ENCODE measurements around the gene ZIC1.

ZIC1 gene

DNA sequence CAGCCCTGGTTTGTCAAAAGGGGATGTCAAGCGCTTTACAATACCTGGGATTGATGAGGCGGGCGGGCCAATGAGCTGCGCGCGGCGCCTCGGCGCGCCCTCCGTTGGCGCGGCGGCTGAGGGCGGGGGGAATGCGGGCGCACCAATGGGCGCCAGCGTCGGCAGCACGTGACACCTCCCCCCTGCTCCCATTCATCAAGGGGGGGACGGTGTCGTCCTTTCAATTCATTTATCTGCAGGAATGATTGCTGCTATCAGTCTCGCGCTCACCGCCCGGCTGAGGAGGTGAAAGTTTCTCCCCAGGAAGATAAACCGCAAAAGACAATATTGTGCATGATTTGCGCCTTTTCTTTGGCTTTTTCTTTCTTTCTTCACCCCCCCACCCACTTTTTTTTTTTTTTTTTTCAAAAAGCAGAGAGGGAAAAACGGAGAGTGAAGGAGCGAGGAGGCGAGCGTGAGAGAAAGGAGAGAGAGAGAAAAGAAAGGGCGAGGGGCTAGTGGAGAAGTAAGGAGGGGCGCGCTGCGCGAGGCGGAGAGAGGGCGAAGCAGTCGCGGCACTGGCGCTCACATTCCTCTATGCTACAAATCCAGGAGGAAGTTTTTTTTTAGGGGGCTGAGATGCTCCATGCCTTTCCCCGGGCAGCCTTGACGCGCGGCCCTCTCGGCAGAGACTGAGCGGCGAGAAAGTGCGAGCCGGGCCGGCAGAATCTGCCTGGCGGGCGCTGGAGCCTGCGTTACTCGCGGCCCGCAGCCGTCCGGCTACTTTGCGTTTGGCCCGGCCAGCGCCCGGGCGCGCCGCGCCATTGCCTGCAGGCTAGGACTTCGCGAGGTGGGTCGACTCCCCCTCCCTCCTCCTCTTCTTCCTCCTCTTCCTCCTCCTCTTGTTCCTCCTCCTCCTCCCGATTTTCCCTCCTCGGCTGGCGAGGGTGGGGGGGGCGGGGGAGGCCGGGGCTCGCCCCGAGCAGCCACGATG, at the start of gene ZIC1:
TSS of gene ZIC1 (plus strand) at position 223 of the 973 bp plus-strand sequence. CDS start at position 971, 748 bp downstream.
- no peak for DNase-seq (ENCODE audit: low read depth in 3 of 3, low spot score in 1 of 3)

DNA sequence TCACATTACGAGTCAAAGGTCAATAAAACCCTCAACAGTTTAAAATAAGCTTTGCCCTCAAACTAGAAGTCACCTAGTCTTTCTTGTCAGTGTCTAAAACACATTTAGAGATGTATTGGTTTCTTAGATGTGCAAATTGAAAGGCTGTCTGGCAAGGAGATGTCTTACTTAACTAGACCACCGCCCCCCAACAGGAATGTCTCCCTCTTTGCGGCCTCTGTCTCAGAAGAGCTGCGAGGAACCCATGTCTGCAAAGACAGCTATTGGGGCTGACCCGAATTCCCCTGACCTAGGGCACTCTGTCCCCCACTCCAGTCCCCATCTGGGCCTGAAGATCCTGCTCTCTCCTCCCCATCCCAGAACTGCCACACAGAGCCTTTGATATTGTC, 49.1 kb upstream of the ZIC1 start:
- no peak for DNase-seq (ENCODE audit: low read depth in 3 of 3, low spot score in 1 of 3)

DNA sequence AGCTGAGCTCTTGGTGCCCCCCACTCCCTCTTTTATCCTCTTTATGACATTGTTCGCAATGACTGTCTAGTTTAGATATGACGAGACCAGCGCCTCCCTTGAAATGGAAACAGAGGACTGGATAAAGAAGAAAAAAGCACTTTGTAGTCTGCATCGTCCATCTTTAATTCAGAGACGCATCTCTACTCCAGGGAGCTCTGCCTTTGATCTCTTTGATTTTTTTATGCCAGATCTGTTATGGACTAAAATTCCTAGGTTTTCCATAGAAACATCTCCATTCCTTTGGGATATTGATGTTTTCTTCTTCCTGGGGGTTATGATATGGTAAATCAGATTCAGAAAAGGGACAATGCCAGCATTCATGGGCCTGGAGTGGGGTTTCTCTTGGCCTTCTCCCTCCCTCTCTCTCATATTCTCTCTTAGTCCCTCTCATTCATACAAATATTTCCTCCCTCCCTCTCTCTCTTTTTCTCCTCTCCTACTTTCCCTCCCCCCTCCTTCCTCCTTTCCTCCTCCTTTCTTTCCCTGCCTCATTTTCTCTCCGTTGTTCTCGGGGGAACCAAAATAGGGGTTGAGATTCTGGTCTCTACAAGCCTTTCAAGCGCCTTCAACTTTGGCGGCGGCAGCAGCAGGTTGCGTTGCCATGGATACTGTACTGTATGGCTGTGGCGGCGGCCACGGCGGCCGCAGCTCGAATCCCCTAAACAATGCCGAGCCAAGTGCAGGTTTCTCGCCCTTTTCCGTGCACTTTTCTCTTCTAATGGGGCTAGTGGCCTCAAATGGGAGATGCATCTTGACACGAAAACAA, 48.3 kb upstream of the ZIC1 start:
- no peak for DNase-seq (ENCODE audit: low read depth in 3 of 3, low spot score in 1 of 3)

DNA sequence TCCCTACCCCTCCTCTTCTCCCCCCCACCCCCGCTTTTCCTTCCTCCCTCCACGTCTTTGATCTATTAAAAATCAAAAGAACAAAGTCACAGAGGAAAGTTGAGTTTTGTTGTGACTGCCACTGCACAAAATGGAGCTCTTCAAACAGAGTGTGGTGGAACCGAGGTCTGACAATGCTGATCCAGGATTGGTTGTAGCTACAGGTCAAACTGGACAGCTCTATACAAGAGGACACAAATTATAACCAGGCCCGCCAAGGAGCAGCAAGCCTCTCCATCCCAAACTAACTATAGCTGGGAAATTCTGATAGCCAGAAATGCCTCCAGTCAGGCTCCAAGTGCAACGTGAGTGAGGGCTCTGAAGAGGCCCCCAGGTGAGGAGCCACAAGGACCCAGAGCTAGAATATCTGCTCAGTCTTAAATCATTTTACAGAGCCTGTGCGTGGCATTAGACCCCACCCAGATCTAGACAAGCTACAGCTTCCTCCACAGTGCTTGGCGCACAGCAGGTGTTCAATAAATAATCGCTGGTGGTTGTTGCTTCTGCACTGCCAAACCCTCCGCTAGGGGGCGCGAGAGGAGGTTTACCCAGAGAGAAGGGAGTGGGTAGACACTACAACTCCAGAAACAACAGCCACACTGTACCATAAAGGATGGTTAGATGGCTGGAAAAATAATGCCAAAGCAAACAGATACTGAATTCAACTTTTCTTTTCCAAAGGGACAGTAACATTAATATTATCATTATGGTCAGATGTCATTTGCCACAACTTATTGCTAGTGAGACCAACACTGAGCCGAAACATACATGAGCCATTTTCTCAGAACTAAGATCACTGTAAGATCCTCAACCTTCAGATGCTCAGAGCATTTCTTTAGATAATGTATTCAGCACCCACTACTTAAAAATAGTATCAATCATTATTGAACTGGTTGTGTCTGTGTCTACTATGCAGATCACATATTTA, 47.4 kb upstream of the ZIC1 start:
- DNase-seq (ENCODE audit: low read depth in 3 of 3, low spot score in 1 of 3), result peak in 1 of 3 donors; percentile 3

DNA sequence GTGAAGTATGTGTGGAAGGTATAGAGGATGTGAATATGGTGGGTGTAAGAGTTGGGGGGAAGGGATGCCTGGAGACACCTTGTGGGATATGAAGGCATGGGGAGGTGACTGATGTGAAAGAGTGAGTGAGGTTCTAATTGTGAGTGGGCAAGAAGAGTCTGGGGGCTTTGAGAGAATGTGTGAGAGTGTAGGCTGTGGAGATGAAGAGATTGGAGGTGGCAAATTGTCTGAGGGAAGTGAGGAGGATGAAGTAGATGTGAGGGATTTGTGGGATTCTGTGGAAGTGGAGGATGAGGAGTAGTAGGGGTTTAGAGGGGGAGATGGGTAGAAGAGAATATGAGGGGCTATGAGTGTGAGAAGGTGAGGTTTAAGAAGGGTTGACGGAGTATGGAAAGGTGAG, 44.4 kb upstream of the ZIC1 start:
- DNase-seq (ENCODE audit: low read depth in 3 of 3, low spot score in 1 of 3), result no peak

DNA sequence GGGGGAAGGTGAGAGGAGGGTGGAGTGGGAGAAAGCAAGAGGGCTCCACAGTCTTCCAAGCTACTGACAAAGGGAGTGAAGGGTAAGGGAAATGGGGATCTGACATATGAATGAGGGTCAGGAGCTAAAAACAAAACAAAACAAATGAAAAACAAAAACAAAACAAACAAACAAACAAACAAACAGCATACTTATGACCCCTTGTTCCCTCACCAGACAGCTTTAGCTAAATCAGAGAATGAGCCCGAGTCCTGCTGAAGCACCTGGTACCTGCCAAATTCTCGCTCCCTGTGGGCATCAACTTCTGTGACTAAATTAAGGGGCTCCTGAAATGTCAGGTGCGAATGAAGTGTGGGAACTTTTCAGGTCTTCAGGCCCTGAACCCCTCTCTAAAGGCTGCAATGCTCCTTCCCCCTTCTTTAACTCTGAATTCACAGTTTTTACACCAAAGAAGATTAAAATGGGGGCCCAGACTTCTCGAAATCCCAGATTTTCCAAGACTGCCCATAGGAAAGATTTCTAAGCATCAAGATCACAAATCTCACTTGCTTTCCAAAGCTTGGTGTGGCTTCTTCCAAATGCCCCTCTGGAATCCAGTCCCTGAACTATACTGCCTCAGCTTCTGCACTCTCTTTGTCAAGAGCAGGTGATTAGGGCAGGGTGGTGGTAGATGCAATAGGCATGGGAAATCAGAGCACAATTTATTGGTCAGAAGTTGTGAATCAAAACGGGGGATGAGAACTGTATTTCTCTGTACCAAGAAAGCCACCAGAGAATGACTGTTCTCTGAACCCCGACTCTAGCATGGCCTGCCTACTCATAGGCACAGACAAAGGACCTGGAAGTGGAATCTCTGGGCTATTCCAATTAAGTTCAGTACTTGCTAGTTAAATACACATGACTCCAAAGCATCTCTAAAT, 43.7 kb upstream of the ZIC1 start:
- no peak for DNase-seq (ENCODE audit: low read depth in 3 of 3, low spot score in 1 of 3)

DNA sequence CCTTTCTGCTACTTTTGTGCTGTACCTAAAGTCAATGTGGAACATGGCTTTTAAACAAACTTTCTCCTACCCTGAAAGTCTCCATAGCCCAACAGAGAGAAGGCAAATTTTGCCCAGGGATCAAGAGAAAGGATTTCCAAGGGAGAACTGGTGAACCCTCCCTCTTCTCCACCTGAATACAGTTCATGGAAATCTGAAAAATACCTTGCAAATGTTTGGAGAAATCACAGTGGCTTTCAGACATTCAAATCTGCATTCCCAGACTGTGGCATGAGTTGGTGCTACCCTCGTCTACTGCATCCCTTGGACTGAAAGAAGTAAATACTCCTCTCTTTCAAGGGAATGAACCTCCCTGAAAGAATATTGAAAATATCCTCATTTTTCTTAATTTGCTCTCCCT, 41.5 kb upstream of the ZIC1 start:
- no peak for DNase-seq (ENCODE audit: low read depth in 3 of 3, low spot score in 1 of 3)

DNA sequence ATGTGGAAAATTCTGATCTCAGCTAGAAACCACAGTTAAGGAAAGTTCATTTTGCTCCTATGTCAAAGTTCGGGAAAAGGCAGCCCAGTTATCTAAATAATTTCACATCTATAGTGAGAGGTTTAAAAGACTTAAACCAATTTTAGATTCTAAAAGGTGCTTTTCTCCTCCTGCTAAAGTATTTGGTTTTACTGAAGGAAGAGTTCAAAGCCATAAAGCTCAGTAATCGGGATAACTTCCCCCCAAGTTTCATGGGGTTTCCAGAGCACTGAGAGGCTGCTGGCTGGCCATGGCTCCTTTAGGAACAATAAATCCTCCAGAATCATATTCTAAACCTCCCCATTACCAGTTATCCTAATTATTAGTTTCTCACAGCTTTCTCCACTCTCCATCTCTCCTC, 41.0 kb upstream of the ZIC1 start:
- no peak for DNase-seq (ENCODE audit: low read depth in 3 of 3, low spot score in 1 of 3)

DNA sequence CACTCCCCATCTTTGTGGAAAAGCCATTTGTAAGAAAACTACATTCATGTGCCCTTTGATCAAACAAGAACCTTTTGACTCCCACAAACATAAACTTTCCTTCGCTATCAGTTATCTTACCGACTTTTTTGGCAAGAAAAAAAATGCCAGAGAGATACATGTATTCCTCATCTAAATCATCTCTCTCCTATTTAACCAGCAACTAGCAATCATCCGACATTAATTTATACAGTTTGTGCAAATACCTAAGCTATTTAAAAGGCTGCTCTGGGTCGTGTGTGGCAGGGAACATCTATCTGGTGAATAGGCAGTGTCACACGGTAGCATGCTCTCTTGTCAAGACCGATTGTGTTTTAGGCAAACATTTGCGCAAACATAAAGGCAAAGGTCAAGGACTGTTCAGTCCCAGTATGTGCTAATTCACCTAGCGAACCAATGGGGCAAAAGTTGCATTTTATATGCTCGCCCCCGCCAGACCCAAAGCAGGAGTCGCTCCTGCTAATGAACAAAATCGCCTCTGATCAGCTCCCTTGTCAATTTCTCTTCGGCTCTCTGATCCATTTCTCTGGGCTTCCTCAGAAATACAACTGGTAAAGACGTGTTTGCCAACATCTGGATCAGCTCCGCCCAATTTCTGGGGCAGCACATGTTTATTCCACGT, 40.5 kb upstream of the ZIC1 start:
- DNase-seq (ENCODE audit: low read depth in 3 of 3, low spot score in 1 of 3), result no peak

DNA sequence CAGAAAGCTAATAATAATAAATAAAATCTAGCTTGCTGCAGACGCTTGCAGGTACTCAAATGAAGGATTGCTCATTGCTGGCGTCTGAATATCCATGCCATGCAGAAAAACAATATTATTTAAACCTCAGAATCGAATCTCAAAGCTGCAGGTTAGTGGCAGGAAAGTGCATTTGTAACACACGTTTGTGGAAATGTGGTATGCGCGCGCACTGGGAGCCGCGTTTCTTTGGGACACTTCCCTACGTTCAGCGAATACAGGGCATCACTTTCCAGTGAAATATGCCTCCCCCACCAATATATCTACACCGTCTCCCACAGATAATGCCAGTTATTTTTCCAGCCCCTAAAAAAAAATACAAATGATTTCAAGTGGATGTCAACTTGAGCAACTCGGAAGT, 39.9 kb upstream of the ZIC1 start:
- DNase-seq (ENCODE audit: low read depth in 3 of 3, low spot score in 1 of 3), result no peak

DNA sequence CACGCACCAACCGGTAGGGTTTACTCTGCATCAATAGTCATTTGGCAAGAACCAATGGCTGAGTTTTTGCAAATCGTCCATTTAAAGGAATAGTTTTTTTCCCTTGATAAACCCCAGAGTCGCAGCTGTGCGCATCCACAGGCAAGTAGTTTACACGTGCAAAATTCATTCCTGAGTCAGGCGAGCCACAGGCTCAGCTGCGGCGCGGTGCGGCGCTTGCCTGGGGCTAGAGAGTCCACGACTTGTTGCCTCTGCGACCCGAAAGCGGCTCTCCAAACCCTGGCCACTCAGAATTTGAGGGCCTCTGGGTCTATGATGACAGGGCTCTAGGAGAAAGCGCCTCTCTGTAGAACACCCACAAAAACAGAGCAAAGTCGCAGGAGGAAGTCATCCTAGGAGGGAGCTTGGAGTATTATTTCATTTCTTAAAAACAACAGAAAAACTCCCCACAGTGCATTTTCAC, 39.5 kb upstream of the ZIC1 start:
- DNase-seq (ENCODE audit: low read depth in 3 of 3, low spot score in 1 of 3), result no peak

DNA sequence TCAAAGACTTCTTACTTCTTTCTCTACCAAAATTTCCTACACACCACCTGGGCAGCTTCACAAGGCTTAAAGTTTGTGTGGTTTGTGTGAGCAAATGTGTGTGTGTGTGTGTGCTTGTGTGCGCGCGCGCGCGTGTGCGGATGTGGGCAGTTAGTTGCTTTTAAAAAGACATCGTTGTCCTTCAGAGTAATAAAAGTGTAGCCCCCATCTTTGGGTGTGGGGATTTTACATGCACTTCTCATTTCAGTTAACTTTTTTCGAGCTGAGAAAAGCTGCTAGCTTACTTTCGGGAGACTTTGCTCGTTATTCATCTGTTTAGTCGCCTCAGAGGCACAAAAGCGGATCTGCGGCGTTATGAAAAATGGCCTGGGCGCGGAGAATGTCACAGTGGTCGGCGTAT, 38.8 kb upstream of the ZIC1 start:
- no peak for DNase-seq (ENCODE audit: low read depth in 3 of 3, low spot score in 1 of 3)

DNA sequence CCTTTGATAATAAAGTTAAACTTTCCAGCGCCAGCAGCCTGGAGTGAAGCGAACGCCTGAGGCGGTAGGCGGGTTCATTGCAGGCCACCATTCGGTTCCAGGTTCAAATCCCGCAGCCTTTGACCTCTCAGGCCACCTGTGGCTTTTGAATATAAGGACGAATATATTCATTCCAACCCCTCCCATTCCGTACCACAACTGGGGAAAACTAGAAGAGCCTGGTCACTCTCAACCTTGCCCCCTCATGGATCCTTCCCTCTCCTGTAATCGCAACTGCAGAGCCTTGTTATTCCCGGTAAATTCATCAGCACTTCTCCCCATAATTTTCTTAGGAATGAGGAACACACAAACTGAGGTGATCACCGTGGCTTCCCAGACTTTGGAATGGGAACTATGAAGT, 38.0 kb upstream of the ZIC1 start:
- DNase-seq (ENCODE audit: low read depth in 3 of 3, low spot score in 1 of 3), result no peak

DNA sequence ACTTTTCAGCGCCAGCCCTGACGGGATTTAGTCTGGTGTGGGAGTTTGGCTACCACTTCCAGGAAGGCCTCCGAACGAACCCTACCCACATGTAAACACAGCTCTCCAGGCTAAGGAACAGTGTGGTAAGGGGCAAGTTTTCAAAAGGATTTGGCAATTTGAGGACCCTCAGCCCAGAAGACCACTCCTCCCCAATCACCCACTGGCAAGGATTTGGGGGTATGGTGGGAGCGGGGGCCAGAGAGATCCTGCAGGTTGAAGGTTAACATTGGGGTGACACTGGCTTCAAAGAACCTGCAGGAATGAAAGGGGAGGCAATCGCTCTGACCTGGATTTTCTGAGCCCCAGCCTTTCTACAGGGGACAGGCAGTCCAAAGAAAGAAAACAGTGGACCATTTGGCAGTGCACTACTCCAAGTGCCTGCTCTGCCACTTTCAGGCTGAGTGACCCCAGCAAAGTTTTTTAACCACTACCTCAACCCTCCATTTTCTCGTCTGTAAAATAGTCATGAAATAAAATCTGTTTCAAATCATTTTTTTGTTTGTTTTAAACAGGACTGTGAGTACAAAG, 37.3 kb upstream of the ZIC1 start:
- DNase-seq (ENCODE audit: low read depth in 3 of 3, low spot score in 1 of 3), result no peak

DNA sequence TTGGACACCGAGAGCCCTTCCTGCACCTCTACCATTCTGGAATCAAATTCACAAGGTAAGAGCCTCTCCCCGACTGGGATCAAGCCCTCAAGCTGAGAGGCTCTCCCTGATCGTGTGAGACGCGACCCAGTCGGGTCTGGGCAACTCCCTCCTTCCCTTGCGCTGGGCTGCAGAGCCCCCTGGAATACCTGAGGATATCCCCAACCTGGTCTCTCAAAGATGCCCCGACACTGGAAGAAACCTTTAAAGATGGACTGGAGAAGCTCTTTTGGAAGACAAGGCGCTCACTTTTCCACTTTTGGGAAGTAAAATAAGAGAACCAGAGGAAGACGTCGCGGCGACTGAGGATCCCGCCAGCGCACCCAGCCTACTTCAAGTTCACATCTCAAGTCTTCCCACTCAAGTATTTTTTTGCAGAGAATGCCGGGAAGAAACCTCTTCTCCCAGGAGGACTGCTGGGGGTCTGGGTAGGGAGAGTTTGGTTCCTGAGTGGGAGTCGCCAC, 36.6 kb upstream of the ZIC1 start:
- DNase-seq (ENCODE audit: low read depth in 3 of 3, low spot score in 1 of 3), result no peak

DNA sequence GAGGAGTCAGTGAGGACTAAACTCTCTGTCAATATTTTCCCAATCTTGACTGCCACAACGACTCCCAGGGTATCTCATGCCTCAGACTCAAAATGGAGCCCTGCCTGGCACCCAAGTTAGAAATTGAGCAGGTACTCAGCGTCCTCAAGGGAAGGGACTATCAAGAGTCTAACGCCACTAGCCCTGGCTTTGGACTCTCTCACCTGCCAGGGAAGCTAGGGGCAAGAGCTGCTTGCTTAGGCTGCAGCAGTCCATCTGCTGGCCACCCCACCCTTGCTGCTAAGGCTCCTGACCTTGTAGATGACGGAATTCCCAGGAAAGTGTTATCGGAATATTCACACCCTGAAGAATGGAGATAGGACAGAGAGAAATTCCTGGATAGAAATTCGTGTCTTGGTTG, 35.9 kb upstream of the ZIC1 start:
- DNase-seq (ENCODE audit: low read depth in 3 of 3, low spot score in 1 of 3), result no peak

DNA sequence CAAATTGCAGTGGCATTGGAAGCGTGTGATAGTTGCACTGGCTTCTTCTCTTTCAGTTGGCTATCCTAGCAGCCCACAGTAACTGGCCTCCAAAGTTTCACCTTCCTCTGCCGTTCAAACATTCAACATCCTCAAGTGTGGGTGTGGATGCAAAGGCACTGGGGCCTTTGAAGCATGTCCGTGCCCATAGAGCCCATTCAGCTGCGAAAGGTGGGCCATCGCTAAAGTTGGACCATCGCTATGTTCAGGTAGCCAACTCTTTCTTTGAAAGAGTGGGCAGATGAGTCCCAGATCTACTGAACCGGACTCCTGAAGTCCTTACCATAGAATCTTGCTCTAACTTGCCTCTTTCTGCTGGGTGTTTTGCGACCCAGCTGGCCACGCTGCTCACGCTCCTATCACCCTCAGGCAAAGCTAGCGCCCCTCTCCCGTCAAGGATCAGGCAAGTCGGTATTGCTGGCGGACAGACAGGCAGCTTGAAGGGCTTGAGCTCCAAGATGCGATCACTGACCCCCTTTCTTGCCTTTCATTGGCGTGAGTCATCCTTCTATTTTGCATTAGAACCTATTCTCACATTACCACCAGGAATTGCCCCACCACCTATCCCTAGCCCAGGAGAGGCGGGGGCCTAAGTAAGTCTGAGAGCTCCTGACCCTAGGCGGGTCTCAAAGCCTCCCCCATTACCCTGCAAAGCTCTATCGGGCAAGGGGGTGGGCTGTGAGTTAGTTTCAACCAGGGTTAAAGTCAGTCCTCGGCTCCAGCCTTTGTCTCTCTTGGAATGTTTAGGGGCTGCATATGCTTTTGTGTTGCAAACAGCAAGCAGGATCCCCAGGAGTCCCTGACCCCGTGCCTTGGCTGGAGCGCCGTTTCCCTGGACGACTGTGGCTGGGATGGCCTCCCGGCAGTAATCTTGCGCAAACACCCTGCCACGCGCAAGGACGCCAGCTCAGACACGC, 31.5 kb upstream of the ZIC1 start:
- no peak for DNase-seq (ENCODE audit: low read depth in 3 of 3, low spot score in 1 of 3)

DNA sequence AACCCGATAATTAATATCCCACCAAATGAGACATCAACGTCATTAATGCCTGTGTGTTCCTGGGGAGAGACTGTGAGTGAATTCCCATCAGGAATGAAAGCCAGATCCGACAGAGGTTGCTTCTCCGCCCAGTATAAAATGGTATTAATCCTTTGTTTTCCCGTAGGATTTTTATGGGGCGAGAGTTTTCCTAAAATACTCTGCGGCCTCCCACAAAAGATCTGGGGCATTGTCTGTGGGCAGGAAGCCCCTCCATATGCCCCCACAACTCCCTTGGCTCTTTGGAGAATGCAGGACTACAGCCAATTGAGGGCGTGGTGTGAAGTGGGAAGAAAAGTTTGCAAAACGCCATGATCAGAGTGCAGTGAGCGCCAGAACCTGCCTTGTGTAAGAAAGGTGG, 29.5 kb upstream of the ZIC1 start:
- no peak for DNase-seq (ENCODE audit: low read depth in 3 of 3, low spot score in 1 of 3)
